HUES48 (cell line): ENCODE measurements around the gene ZNF496.
"Not testable (repeated sequence)": the region's sequence is repeated elsewhere in the genome, so short reads cannot be mapped to it uniquely, and the experiment has no call there.

Experiments
- H3K27ac ChIP-seq: one replicate; pipeline ENCODE4 v1.7.0; 2013; ENCODE audit warnings: low read depth, low read length, inconsistent platforms
- H3K27me3 ChIP-seq: 2 replicates; pipeline ENCODE4 v1.6.1; 2013; ENCODE audit warnings: mild to moderate bottlenecking, low read length; ENCODE audit not compliant: control insufficient read depth, insufficient read depth
- H3K36me3 ChIP-seq: 2 replicates; pipeline ENCODE4 v1.6.1; 2013; ENCODE audit warnings: low read length; ENCODE audit not compliant: control insufficient read depth, insufficient read depth
- H3K4me1 ChIP-seq: 2 replicates; pipeline ENCODE4 v1.6.1; 2013; ENCODE audit warnings: mild to moderate bottlenecking, low read length; ENCODE audit not compliant: control insufficient read depth, insufficient read depth
- H3K4me3 ChIP-seq: 2 replicates; pipeline ENCODE4 v1.5.1; 2013; ENCODE audit warnings: mild to moderate bottlenecking, low read depth, low read length
- H3K9ac ChIP-seq: 2 replicates; pipeline ENCODE4 v1.6.1; 2013; ENCODE audit warnings: mild to moderate bottlenecking, low read depth, low read length, moderate library complexity
- H3K9me3 ChIP-seq: 2 replicates; pipeline ENCODE4 v1.6.1; 2013; ENCODE audit warnings: low read length; ENCODE audit not compliant: control insufficient read depth, insufficient read depth

The ZNF496 gene

GRCh38 chr1:247357781-247358211 lies 26.1 kb upstream of the ZNF496 start:
- Histone ChIP-seq H3K27me3 (no peaks in the 10 kb centered on the region), H3K27ac (peak overlapping the region; percentile 69), H3K9me3 (no peaks in the 10 kb centered on the region), H3K9ac (no peak overlapping the region), H3K36me3 (no peaks in the 10 kb centered on the region), H3K4me1 (peaks cover 26% of the 10 kb centered on the region), H3K4me3 (no peak overlapping the region)

GRCh38 chr1:247357052-247357780 lies 25.5 kb upstream of the ZNF496 start:
- H3K27me3 ChIP-seq = no peaks in the 10 kb centered on the region

GRCh38 chr1:247355160-247355559 lies 23.5 kb upstream of the ZNF496 start:
- H3K4me3 ChIP-seq, H3K9me3 ChIP-seq, H3K36me3 ChIP-seq, H3K9ac ChIP-seq, H3K27me3 ChIP-seq: not testable (repeated sequence)
- peaks cover 11% of the 10 kb centered on the region; the same call in 1 of the 2 replicates for H3K4me1 ChIP-seq
- H3K27ac ChIP-seq = peak overlapping the region; percentile 66

More at GRCh38 chr1:247357052-247357780, 25.5 kb upstream of the ZNF496 start:
- Histone ChIP-seq H3K4me3 (no peak overlapping the region), H3K9me3 (no peaks in the 10 kb centered on the region), H3K9ac (no peak overlapping the region), H3K36me3 (no peaks in the 10 kb centered on the region), H3K4me1 (peaks cover 26% of the 10 kb centered on the region), H3K27ac (peak overlapping the region; percentile 69)

GRCh38 chr1:247352175-247352574 lies 20.5 kb upstream of the ZNF496 start:
- Histone ChIP-seq H3K4me1 (peaks cover 10% of the 10 kb centered on the region; the same call in 1 of the 2 replicates), H3K27ac (no peak overlapping the region), H3K9ac (no peak overlapping the region), H3K4me3 (no peak overlapping the region), H3K27me3 (no peaks in the 10 kb centered on the region), H3K9me3 (no peaks in the 10 kb centered on the region; the same call in 1 of the 2 replicates), H3K36me3 (no peaks in the 10 kb centered on the region)

- Histone ChIP-seq H3K9ac (no peak overlapping the region), H3K27me3 (no peaks in the 10 kb centered on the region), H3K27ac (no peak overlapping the region), H3K9me3 (no peaks in the 10 kb centered on the region; the same call in 1 of the 2 replicates), H3K4me3 (no peak overlapping the region), H3K36me3 (no peaks in the 10 kb centered on the region), H3K4me1 (0 out of 2 replicates have a peak, but pooled peaks cover 4% of the 10 kb centered on the region)
These were observed 18.9 kb upstream of the ZNF496 start for GRCh38 chr1:247350587-247350986.

- H3K9me3 ChIP-seq = no peaks in the 10 kb centered on the region; the same call in 1 of the 2 replicates
- no peak overlapping the region for H3K27ac ChIP-seq
- no peak overlapping the region for H3K9ac ChIP-seq
- no peaks in the 10 kb centered on the region for H3K36me3 ChIP-seq
- H3K4me3 ChIP-seq = peak overlapping the region; percentile 29; the same call in 1 of the 2 replicates
- H3K27me3 ChIP-seq = no peaks in the 10 kb centered on the region
- H3K4me1 ChIP-seq = 0 out of 2 replicates have a peak, but pooled peaks cover 4% of the 10 kb centered on the region
These were observed 16.0 kb upstream of the ZNF496 start for GRCh38 chr1:247347477-247348222.

GRCh38 chr1:247345881-247346280 lies 14.2 kb upstream of the ZNF496 start:
- Histone ChIP-seq H3K4me3 (no peak overlapping the region), H3K9me3 (no peaks in the 10 kb centered on the region; the same call in 1 of the 2 replicates), H3K4me1 (0 out of 2 replicates have a peak, but pooled peaks cover 4% of the 10 kb centered on the region), H3K27ac (no peak overlapping the region), H3K9ac (no peak overlapping the region), H3K36me3 (peaks cover 5% of the 10 kb centered on the region; the same call in 1 of the 2 replicates), H3K27me3 (no peaks in the 10 kb centered on the region)

GRCh38 chr1:247343801-247344200 lies 12.1 kb upstream of the ZNF496 start:
- Histone ChIP-seq H3K4me3 (no peak overlapping the region), H3K9me3 (no peaks in the 10 kb centered on the region), H3K27ac (no peak overlapping the region), H3K9ac (no peak overlapping the region), H3K36me3 (peaks cover 25% of the 10 kb centered on the region), H3K27me3 (no peaks in the 10 kb centered on the region), H3K4me1 (0 out of 2 replicates have a peak, but pooled peaks cover 4% of the 10 kb centered on the region)

GRCh38 chr1:247338723-247339275 lies 7.1 kb upstream of the ZNF496 start:
- H3K4me3 ChIP-seq = no peak overlapping the region

GRCh38 chr1:247337961-247338360 lies 6.3 kb upstream of the ZNF496 start:
- H3K4me1 ChIP-seq = peaks cover 47% of the 10 kb centered on the region
- no peaks in the 10 kb centered on the region for H3K9me3 ChIP-seq
- peaks cover 35% of the 10 kb centered on the region for H3K36me3 ChIP-seq
- no peaks in the 10 kb centered on the region for H3K27me3 ChIP-seq
- no peak overlapping the region for H3K4me3 ChIP-seq
- H3K27ac ChIP-seq = no peak overlapping the region
- no peak overlapping the region for H3K9ac ChIP-seq

More at GRCh38 chr1:247338723-247339275, 7.1 kb upstream of the ZNF496 start:
- Histone ChIP-seq H3K4me1 (peaks cover 38% of the 10 kb centered on the region), H3K27ac (no peak overlapping the region), H3K36me3 (peaks cover 33% of the 10 kb centered on the region), H3K27me3 (no peaks in the 10 kb centered on the region), H3K9me3 (no peaks in the 10 kb centered on the region), H3K9ac (no peak overlapping the region)
